PC-9 (cell line): ENCODE measurements around the gene CCL21. TPM values are rescaled to one million over a fixed set of nuclear protein-coding genes. Genes with fewer than 3 reads are reported as not detected.

Experiments
- BruUV-seq: library from RNA; stranded (reverse); fragments of 400-500 nt; replicated peaks from 2 replicates; lab custom pipeline; 2021; lab: Mats Ljungman, UMichigan
- CTCF ChIA-PET: fragments of 300-600 bp; sonication (Branson Sonifier 250); formaldehyde crosslinking; loops from one replicate; lab custom pipeline; 2022; ENCODE audit warnings: antibody characterized with exemption; lab: Charles Lee
- POLR2A ChIA-PET: fragments of 300-600 bp; sonication (Branson Sonifier 250); formaldehyde crosslinking; loops from one replicate; lab custom pipeline; 2022; ENCODE audit warnings: antibody characterized with exemption; ENCODE audit not compliant: unreplicated experiment; lab: Charles Lee
- DNase-seq, 2 experiments: peaks; one replicate each; pipeline versions ENCODE4 v3.0.0 to v3.0.0-alpha.2; 2015 to 2022; ENCODE audit warnings: mixed read lengths in 1 of 2
- H2AFZ ChIP-seq: fragments of 200-600 bp; sonication (generic); 2 replicates; pipeline ENCODE4 v1.8.1; 2017; ENCODE audit warnings: antibody characterized with exemption
- H3F3A ChIP-seq: fragments of 200-600 bp; sonication (generic); 2 replicates; pipeline ENCODE4 v1.8.1; 2017; ENCODE audit warnings: antibody characterized with exemption, mild to moderate bottlenecking, low read depth; ENCODE audit not compliant: insufficient read depth
- H3K27ac ChIP-seq: fragments of 200-600 bp; sonication (generic); 2 replicates; pipeline ENCODE4 v1.6.1; 2016; ENCODE audit warnings: mixed run types
- H3K27me3 ChIP-seq: fragments of 200-600 bp; sonication (generic); 2 replicates; pipeline ENCODE4 v1.6.1; 2016; ENCODE audit warnings: low read depth, mixed run types; ENCODE audit not compliant: insufficient read depth
- H3K36me3 ChIP-seq: fragments of 200-600 bp; sonication (generic); 2 replicates; pipeline ENCODE4 v1.6.1; 2016; ENCODE audit warnings: low read depth, mixed run types
- H3K4me1 ChIP-seq: fragments of 200-600 bp; sonication (generic); replicated peaks from 2 replicates; pipeline ENCODE4 v1.6.1; 2016; ENCODE audit warnings: mixed run types; ENCODE audit not compliant: insufficient read depth
- H3K4me2 ChIP-seq: fragments of 200-600 bp; sonication (generic); 2 replicates; pipeline ENCODE4 v1.6.1; 2017; ENCODE audit warnings: mixed run types
- H3K4me3 ChIP-seq: fragments of 200-600 bp; sonication (generic); 2 replicates; pipeline ENCODE4 v1.6.1; 2016; ENCODE audit warnings: mixed run types
- H3K79me2 ChIP-seq: fragments of 200-600 bp; sonication (generic); 2 replicates; pipeline ENCODE4 v1.6.1; 2017; ENCODE audit warnings: low read depth, mixed run types
- H3K9me2 ChIP-seq: fragments of 200-600 bp; sonication (generic); 2 replicates; pipeline ENCODE4 v1.8.1; 2017; ENCODE audit warnings: mild to moderate bottlenecking; ENCODE audit not compliant: insufficient read depth
- H3K9me3 ChIP-seq: fragments of 200-600 bp; sonication (generic); 2 replicates; pipeline ENCODE4 v1.8.1; 2016; ENCODE audit warnings: low read depth; ENCODE audit not compliant: insufficient read depth
- H4K20me1 ChIP-seq: fragments of 200-600 bp; sonication (generic); 2 replicates; pipeline ENCODE4 v1.8.1; 2017; ENCODE audit not compliant: insufficient read depth
- EZH2 ChIP-seq: fragments of 200-600 bp; sonication (generic); IDR thresholded peaks from 2 replicates; pipeline ENCODE4 v1.8.0; 2017; ENCODE audit warnings: antibody characterized with exemption, low read depth
- intact Hi-C: fragments of 100-400 bp; cut with micrococcal nuclease; formaldehyde crosslinking; loops from one replicate; pipeline ENCODE4 v1.10.0; 2022; ENCODE audit not compliant: unreplicated experiment
- total RNA-seq: library from RNA; stranded (reverse); gene quantifications from 2 replicates; pipeline ENCODE4 v1.2.3, GENCODE V29; 2021
- TF ChIP-seq, protein P1 (sequence below): fragments of 200-600 bp; sonication (generic); conservative IDR thresholded peaks from 2 replicates; pipeline ENCODE4 v1.6.1; 2017; ENCODE audit warnings: mixed run types, antibody characterized with exemption, mild to moderate bottlenecking, moderate library complexity

CCL21 gene
- total RNA-seq, 1 experiment from 2014 or later, result not detected

DNA sequence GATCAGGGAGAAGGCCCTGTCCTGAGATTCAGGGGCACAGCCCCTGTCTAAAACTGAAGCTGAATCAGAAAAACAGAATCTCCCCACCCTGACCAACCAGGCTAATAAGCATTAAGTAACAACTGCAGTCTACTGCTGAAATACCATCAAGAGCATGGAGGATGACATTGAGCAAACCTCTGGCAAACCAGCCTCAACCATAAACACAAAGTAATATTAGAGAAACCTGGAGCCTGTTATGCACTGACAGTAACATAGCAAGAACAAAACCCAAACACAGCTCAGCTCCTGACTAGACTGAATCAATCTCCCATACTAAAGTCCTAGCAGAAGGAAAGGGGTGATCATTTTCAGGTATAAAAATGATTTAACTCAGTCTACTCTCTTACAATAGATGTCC is 24.8 kb upstream of the CCL21 start:
- H3K79me2 ChIP-seq, result no peaks in the 10 kb centered on the region
- no TSS peak for BruUV-seq
- DNase-seq, result no peak
- peaks cover 6% of the 10 kb centered on the region; the same call in 1 of the 2 replicates for H3K4me1 ChIP-seq
- H3K9me3 ChIP-seq, result no peaks in the 10 kb centered on the region
- no peaks in the 10 kb centered on the region for H3K9me2 ChIP-seq
- no peak overlapping the region for H3K27ac ChIP-seq
- H3K4me3 ChIP-seq, result no peak overlapping the region
- CTCF ChIA-PET, result interaction anchor here (0.6 kb wide), 1 partner anchor 70 kb away, joined by 3 read pairs; no protein-coding TSS in a partner anchor
- POLR2A ChIA-PET, result no interaction called here
- H3F3A ChIP-seq, result no peaks in the 10 kb centered on the region
- H4K20me1 ChIP-seq, result no peaks in the 10 kb centered on the region
- H3K36me3 ChIP-seq, result no peaks in the 10 kb centered on the region
- H3K4me2 ChIP-seq, result no peak overlapping the region
- TF ChIP-seq, protein P1, sequence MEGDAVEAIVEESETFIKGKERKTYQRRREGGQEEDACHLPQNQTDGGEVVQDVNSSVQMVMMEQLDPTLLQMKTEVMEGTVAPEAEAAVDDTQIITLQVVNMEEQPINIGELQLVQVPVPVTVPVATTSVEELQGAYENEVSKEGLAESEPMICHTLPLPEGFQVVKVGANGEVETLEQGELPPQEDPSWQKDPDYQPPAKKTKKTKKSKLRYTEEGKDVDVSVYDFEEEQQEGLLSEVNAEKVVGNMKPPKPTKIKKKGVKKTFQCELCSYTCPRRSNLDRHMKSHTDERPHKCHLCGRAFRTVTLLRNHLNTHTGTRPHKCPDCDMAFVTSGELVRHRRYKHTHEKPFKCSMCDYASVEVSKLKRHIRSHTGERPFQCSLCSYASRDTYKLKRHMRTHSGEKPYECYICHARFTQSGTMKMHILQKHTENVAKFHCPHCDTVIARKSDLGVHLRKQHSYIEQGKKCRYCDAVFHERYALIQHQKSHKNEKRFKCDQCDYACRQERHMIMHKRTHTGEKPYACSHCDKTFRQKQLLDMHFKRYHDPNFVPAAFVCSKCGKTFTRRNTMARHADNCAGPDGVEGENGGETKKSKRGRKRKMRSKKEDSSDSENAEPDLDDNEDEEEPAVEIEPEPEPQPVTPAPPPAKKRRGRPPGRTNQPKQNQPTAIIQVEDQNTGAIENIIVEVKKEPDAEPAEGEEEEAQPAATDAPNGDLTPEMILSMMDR, result no peak
- TF ChIP-seq EZH2, result no peak
- intact Hi-C loops, result no loop called here
- H2AFZ ChIP-seq, result no peak overlapping the region
- H3K27me3 ChIP-seq, result no peaks in the 10 kb centered on the region

DNA sequence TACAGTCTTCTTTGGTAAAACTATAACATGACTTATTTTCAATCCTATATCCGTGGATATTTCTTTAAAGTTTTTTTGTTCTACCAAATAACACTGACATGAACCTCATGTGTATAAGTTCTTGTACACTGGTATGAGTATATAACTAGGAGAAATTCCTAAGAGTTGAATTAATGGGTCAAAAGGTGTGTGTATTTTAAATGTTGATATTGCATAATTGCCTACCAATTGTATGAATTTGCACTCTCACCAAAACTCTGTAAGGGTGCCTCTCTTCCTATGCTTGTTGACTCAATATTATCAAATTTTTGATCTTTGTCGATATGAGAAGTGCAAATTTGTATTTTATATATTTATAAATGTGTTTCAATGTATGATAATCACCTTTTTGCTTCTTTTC is 22.9 kb upstream of the CCL21 start:
- POLR2A ChIA-PET, result no interaction called here
- BruUV-seq, result no TSS peak
- intact Hi-C loops, result no loop called here

DNA sequence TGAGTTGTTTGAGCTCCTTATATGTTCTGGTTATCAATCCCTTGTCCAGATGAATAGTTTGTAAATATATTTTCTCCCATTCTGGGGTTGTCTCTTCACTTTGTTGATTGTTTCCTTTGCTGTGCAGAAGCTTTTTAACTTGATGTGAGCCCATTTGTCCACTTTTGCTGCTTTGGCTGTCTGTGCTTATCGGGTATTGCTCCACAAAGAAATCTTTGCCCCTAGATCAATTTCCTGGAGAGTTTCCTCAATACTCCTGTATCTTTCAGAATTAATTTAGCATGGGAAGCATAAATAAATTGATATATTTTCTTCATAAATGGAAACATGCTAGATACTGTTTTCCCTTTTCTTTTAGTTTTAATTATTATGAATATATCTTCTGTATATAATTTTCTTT is 22.5 kb upstream of the CCL21 start:
- no peak for DNase-seq
- TF ChIP-seq EZH2, result no peak
- TF ChIP-seq, protein P1, result no peak
- Histone ChIP-seq H3K27me3 (no peaks in the 10 kb centered on the region), H2AFZ (no peak overlapping the region), H3K79me2 (no peaks in the 10 kb centered on the region), H3K4me3 (no peak overlapping the region), H3K27ac (no peak overlapping the region), H3F3A (no peaks in the 10 kb centered on the region), H3K9me3 (no peaks in the 10 kb centered on the region), H3K36me3 (no peaks in the 10 kb centered on the region), H3K4me2 (no peak overlapping the region), H4K20me1 (no peaks in the 10 kb centered on the region), H3K4me1 (peaks cover 6% of the 10 kb centered on the region; the same call in 1 of the 2 replicates), H3K9me2 (no peaks in the 10 kb centered on the region)
- intact Hi-C loops, result no loop called here
- ChIA-PET POLR2A (no interaction called here), CTCF (no interaction called here)
- no TSS peak for BruUV-seq

More for the DNA sequence above, 22.9 kb upstream of the CCL21 start:
- CTCF ChIA-PET, result no interaction called here
- Histone ChIP-seq H3K4me3 (no peak overlapping the region), H2AFZ (no peak overlapping the region), H3K9me3 (no peaks in the 10 kb centered on the region), H3K79me2 (no peaks in the 10 kb centered on the region), H3K4me2 (no peak overlapping the region), H3K36me3 (no peaks in the 10 kb centered on the region), H3K27me3 (no peaks in the 10 kb centered on the region), H3K4me1 (peaks cover 6% of the 10 kb centered on the region; the same call in 1 of the 2 replicates), H3F3A (no peaks in the 10 kb centered on the region), H3K27ac (no peak overlapping the region), H4K20me1 (no peaks in the 10 kb centered on the region), H3K9me2 (no peaks in the 10 kb centered on the region)
- no peak for DNase-seq
- TF ChIP-seq, protein P1, result no peak
- no peak for TF ChIP-seq EZH2
